Breast epithelium (tissue), 4 donors: ENCODE data around the gene OTOL1. TPM values are rescaled to one million over a fixed set of nuclear protein-coding genes. Genes with fewer than 3 reads are reported as not detected.

Source experiments
- DNase-seq, 2 donors: peaks; one replicate each; pipeline ENCODE4 v3.0.0-alpha.2; 2019; ENCODE audit warnings: low spot score in 2 of 2
- H3K27ac ChIP-seq, 2 donors: fragments of 200-600 bp; sonication (generic) in 1 of 2; one replicate each; pipeline ENCODE4 v1.5.1; 2016 to 2019; ENCODE audit warnings: mild to moderate bottlenecking in 1 of 2
- H3K27me3 ChIP-seq, 2 donors: fragments of 200-600 bp; sonication (generic) in 1 of 2; one replicate each; pipeline versions ENCODE4 v1.5.1 to v1.6.0; 2017 to 2019; ENCODE audit warnings: control low read depth in 1 of 2, mild to moderate bottlenecking in 1 of 2
- H3K36me3 ChIP-seq: fragments of 200-600 bp; one replicate; pipeline ENCODE4 v1.5.1; 2019
- H3K4me1 ChIP-seq, 2 donors: fragments of 200-600 bp; sonication (generic); one replicate each; pipeline ENCODE4 v1.5.1; 2016 to 2019; ENCODE audit warnings: control low read depth in 1 of 2
- H3K4me3 ChIP-seq, 3 donors: fragments of 200-600 bp; sonication (generic); 1 replicate in 2 of 3; 2 replicates in 1 of 3; pipeline ENCODE4 v1.5.1; 2016 to 2019; ENCODE audit warnings: mild to moderate bottlenecking in 3 of 3, moderate library complexity in 2 of 3
- H3K9me3 ChIP-seq, 2 donors: fragments of 200-600 bp; sonication (generic) in 1 of 2; one replicate each; pipeline ENCODE4 v1.5.1; 2016 to 2019; ENCODE audit warnings: control low read depth in 1 of 2
- POLR2A ChIP-seq: fragments of 450-650 bp; IDR thresholded peaks from one replicate; pipeline ENCODE4 v1.6.1; 2016; ENCODE audit warnings: antibody characterized with exemption, mild to moderate bottlenecking, moderate library complexity
- POLR2AphosphoS5 ChIP-seq, 3 donors: sonication (generic); formaldehyde crosslinking; IDR thresholded peaks; one replicate each; pipeline ENCODE4 v1.6.1; 2017; ENCODE audit warnings: antibody characterized with exemption in 3 of 3
- intact Hi-C: fragments of 100-400 bp; cut with DNase I; formaldehyde crosslinking; loops from one replicate; pipeline ENCODE4 v1.15.1; 2023; ENCODE audit warnings: low total_unique reads
- total RNA-seq, 3 donors: library from RNA; depleted of rRNA; stranded (reverse); fragments of >200 nt; gene quantifications; one replicate each; pipeline ENCODE4 v1.1.0, GENCODE V29; 2016
- TF ChIP-seq, protein P1 (sequence below), 3 donors: fragments of 450-650 bp; IDR thresholded peaks; one replicate each; pipeline ENCODE4 v1.5.1; 2016 to 2017; ENCODE audit warnings: antibody characterized with exemption in 3 of 3, mild to moderate bottlenecking in 3 of 3, moderate library complexity in 3 of 3

The OTOL1 gene
- total RNA-seq, 3 donors from 2014 or later: not detected

DNA sequence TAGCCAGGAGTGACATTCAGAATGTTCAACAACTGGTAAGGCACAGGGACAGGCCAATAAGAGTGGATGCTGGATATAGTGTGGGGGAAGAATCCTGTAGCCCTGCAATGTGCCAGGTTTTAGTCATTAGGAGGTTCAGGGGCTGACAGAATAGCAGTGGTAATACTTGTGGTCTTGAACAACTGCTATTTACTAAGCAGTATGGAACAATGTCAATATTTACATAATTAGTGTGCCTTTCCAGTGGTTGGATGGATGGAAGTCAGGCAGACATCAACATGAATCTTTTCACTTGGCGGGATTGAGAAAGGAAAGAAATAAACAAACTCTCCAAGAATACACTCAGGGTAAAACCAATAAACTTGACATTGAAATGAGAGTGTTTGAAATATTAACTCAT lies 55.1 kb downstream of the OTOL1 start:
- DNase-seq: no peak
- TF ChIP-seq, protein P1, sequence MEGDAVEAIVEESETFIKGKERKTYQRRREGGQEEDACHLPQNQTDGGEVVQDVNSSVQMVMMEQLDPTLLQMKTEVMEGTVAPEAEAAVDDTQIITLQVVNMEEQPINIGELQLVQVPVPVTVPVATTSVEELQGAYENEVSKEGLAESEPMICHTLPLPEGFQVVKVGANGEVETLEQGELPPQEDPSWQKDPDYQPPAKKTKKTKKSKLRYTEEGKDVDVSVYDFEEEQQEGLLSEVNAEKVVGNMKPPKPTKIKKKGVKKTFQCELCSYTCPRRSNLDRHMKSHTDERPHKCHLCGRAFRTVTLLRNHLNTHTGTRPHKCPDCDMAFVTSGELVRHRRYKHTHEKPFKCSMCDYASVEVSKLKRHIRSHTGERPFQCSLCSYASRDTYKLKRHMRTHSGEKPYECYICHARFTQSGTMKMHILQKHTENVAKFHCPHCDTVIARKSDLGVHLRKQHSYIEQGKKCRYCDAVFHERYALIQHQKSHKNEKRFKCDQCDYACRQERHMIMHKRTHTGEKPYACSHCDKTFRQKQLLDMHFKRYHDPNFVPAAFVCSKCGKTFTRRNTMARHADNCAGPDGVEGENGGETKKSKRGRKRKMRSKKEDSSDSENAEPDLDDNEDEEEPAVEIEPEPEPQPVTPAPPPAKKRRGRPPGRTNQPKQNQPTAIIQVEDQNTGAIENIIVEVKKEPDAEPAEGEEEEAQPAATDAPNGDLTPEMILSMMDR (IDR thresholded peaks at IDR 0.05): no peak
- no peak for TF ChIP-seq POLR2A
- TF ChIP-seq POLR2AphosphoS5 (IDR thresholded peaks at IDR 0.05): no peak
- no peak overlapping the region for H3K27ac ChIP-seq
- peaks cover 0 to 11% of the 10 kb centered on the region in 2 donors for H3K27me3 ChIP-seq
- no peaks in the 10 kb centered on the region for H3K4me1 ChIP-seq
- H3K4me3 ChIP-seq: no peak overlapping the region
- H3K36me3 ChIP-seq: no peaks in the 10 kb centered on the region
- intact Hi-C loops: no loop called here
- no peaks in the 10 kb centered on the region for H3K9me3 ChIP-seq

DNA sequence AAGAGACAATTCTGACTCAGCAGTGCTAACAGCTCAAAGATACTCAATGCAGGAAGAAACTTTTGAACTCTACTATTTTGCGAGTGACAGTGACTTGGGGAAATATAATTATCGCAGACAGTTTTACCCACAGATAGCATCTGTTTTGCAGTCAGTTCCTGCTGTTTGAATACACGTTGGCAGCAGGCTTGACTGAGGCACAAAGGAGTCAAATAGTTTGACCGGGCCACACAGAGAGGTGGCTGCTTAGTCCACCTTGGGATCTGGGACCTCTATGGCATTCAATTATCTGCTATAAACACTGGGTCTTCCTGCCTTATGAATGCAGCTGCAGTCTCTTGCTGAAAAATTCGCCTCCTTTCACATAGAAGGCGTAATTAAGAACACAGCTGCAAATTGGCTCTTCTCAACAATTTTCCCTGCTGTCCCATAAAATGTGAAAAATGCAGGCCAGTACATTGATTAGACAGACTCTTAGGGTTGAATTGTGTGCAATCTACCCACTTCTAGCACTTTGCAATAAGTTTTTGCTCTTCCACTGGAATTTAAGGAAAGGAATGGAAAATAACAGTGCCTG lies 56.5 kb downstream of the OTOL1 start:
- DNase-seq: no peak
- H3K27ac ChIP-seq: no peak overlapping the region
- H3K4me3 ChIP-seq: no peak overlapping the region
- H3K9me3 ChIP-seq: no peaks in the 10 kb centered on the region
- no peaks in the 10 kb centered on the region for H3K4me1 ChIP-seq
- peaks cover 0 to 11% of the 10 kb centered on the region in 2 donors for H3K27me3 ChIP-seq
- intact Hi-C loops: no loop called here
- no peak for TF ChIP-seq POLR2AphosphoS5 (IDR thresholded peaks at IDR 0.05)
- H3K36me3 ChIP-seq: no peaks in the 10 kb centered on the region

Other genes starting within 250 kb of the OTOL1 start
- 1 to 10 TPM in 2 of 3 donors, under 1 TPM in 1; 0.16 to 2.0 (median 1.5) TPM for gene SPTSSB, start 125.3 kb upstream of the OTOL1 start, total RNA-seq